GM20000 (cell line): ENCODE data around the gene RNF166.

Source experiments
- DNase-seq: peaks from one replicate; pipeline ENCODE4 v3.0.0; 2012; ENCODE audit warnings: low spot score
- CTCF ChIP-seq: IDR thresholded peaks from 2 replicates; pipeline ENCODE4 v1.5.1; 2012; ENCODE audit warnings: mild to moderate bottlenecking, control low read depth; ENCODE audit errors: extremely low read depth, missing control alignments

Gene RNF166

GRCh38 chr16:88711750-88712340 lies 5.6 kb upstream of the RNF166 start:
- DNase-seq = no peak
- no peak for TF ChIP-seq CTCF

GRCh38 chr16:88710556-88710955 lies 4.3 kb upstream of the RNF166 start:
- no peak for TF ChIP-seq CTCF
- DNase-seq = no peak

- no peak for TF ChIP-seq CTCF
- no peak for DNase-seq
Measured at GRCh38 chr16:88706965-88707826, 988 bp upstream of the RNF166 start.

GRCh38 chr16:88705801-88706228 lies 393 bp downstream of the RNF166 start:
- DNase-seq = peak; percentile 67
- TF ChIP-seq CTCF = no peak

GRCh38 chr16:88705076-88705684 lies 1.0 kb downstream of the RNF166 start:
- no peak for TF ChIP-seq CTCF
- no peak for DNase-seq

GRCh38 chr16:88703486-88704309 lies 2.5 kb downstream of the RNF166 start:
- no peak for TF ChIP-seq CTCF
- no peak for DNase-seq
